Activated T-helper 1 cell treated with anti-CD3 and anti-CD28 coated beads, Interleukin-12 subunit alpha, Interleukin-12 subunit beta, Interleukin-2, Interleukin-4 antibody, amounts not matched to agents 30 ng/mL and 10 ng/mL and 1 ng/mL, durations not matched to agents 14 hours and 24 hours and 36 hours (primary cell): ENCODE results near the gene CDYL. TPM values are rescaled to one million over a fixed set of nuclear protein-coding genes. Genes with fewer than 3 reads are reported as not detected.

Source experiments
- DNase-seq: peaks from one replicate; pipeline ENCODE4 v3.0.0; 2021; ENCODE audit warnings: low spot score
- H3K27ac Mint-ChIP-seq: one replicate; pipeline ENCODE4 v1.8.0; 2021; ENCODE audit warnings: mild to moderate bottlenecking, mixed read lengths
- H3K27me3 Mint-ChIP-seq: one replicate; pipeline ENCODE4 v1.8.0; 2022; ENCODE audit warnings: mild to moderate bottlenecking, moderate library complexity, mixed read lengths; ENCODE audit not compliant: insufficient read depth
- H3K36me3 Mint-ChIP-seq: one replicate; pipeline ENCODE4 v1.8.0; 2021; ENCODE audit warnings: low read depth, mixed read lengths
- H3K4me1 Mint-ChIP-seq: one replicate; pipeline ENCODE4 v1.8.0; 2021; ENCODE audit warnings: low read depth, mixed read lengths
- H3K4me3 Mint-ChIP-seq: one replicate; pipeline ENCODE4 v1.8.0; 2021; ENCODE audit warnings: mild to moderate bottlenecking, moderate library complexity, mixed read lengths
- H3K9me3 Mint-ChIP-seq: one replicate; pipeline ENCODE4 v1.8.0; 2021; ENCODE audit warnings: mixed read lengths
- intact Hi-C: fragments of 100-400 bp; cut with micrococcal nuclease; formaldehyde crosslinking; loops from one replicate; pipeline ENCODE4 v1.15.1; 2024
- total RNA-seq: library from RNA; stranded (reverse); gene quantifications from 2 replicates; pipeline ENCODE4 v1.2.3, GENCODE V29; 2022

Gene CDYL
- total RNA-seq, 1 donor from 2014 or later: 26.8 TPM

DNA sequence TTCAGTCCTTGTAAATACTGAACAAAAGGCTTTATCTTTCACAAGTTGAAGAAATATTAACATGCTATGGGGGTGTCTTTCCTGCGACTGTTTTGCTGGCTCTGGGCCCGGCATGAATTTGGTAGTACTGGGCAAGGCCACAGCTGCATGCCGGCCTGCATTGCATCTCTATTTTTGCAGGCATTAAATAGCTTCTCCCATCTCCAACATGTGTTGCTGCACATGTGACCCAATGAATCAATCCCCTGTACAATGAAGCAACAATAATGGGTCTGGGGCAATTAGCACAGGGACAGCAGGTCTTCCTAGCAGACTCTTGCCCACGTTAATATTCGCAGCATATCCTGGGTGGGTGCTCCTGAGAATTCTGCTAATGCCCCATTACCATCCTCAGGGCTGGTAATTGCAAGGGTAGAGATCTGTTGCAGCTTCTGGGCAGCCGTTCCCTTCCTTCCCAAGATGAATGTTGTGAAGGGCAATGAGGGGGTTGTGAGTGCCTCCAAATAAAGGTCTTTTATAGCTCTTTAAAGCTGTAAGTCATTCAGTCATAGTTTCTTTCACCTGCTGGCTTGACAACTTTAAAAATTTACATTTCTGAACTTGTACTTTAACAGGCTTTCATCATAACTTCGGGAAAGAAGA is 24.3 kb upstream of the CDYL start:
- H3K27ac Mint-ChIP-seq: no peak overlapping the region
- H3K36me3 Mint-ChIP-seq: no peaks in the 10 kb centered on the region
- intact Hi-C loops: no loop called here
- peaks cover 10% of the 10 kb centered on the region for H3K27me3 Mint-ChIP-seq
- no peaks in the 10 kb centered on the region for H3K9me3 Mint-ChIP-seq
- no peak for DNase-seq
- no peaks in the 10 kb centered on the region for H3K4me1 Mint-ChIP-seq
- H3K4me3 Mint-ChIP-seq: no peak overlapping the region

DNA sequence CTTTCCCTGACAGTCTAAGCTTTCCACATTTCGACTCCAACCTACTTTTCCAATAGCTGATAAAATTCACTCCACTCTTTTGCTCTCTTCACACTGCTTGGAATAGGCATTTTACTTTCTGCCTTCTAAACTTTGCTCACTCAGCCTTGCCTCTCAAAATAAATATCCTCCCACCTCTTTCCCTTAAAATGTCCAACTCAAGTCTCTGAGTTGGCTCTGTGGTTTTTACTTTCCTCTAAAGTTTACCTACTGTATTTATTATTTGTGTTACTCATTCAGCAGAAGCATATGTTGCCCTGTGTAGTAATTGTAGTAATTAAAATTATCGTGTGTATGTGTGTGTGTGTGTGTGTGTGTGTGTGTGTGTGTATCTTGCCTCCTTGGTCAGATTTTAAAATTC is 20.0 kb upstream of the CDYL start:
- Mint-ChIP-seq H3K4me1 (no peaks in the 10 kb centered on the region), H3K36me3 (no peaks in the 10 kb centered on the region)

DNA sequence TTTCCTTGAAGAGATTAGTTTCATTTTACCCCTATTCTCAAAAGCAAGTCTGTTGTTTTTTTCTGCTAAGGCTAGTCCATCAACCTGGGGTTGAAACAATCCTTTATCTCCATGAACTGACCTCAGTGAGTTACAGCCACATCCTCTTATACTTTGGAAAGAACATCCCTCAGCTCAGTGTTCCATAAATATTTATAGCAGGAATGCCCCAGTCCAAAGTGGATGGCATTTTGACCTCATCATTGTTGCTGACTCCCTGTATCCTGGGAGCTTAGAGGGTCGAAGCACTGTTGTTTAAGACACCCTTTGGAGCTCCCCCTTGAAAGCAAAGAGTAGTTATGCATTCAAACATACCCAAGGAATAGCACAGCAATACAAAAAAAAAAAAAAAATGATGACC is 16.2 kb upstream of the CDYL start:
- Mint-ChIP-seq H3K27ac (no peak overlapping the region), H3K4me1 (no peaks in the 10 kb centered on the region), H3K4me3 (no peak overlapping the region), H3K36me3 (no peaks in the 10 kb centered on the region), H3K9me3 (peaks cover 12% of the 10 kb centered on the region), H3K27me3 (peaks cover 13% of the 10 kb centered on the region)
- no peak for DNase-seq
- intact Hi-C loops: no loop called here

More for the DNA sequence above, 20.0 kb upstream of the CDYL start:
- Mint-ChIP-seq H3K27ac (no peak overlapping the region), H3K27me3 (peaks cover 8% of the 10 kb centered on the region), H3K4me3 (no peak overlapping the region), H3K9me3 (no peaks in the 10 kb centered on the region)
- intact Hi-C loops: no loop called here
- no peak for DNase-seq

DNA sequence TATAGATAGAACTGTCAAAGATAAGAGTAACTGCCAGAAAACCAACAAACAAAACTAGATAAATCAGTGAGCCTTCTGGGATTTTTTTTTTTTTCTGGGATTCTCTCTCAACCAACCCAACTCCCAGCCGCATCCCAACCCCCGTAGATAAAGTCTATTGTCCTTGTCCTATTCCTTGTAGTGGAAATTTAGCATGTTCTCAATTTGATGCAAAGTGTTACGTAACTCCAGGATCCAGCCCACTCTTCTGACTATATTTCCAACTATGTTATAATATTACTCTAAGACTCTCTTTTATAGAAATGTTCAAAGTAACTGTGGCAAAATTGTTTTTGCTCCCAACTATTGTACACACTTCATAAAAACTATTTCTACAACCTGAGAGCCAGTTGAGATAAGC is 15.4 kb upstream of the CDYL start:
- Mint-ChIP-seq H3K27me3 (peaks cover 10% of the 10 kb centered on the region), H3K27ac (no peak overlapping the region), H3K4me1 (no peaks in the 10 kb centered on the region), H3K4me3 (no peak overlapping the region), H3K9me3 (peaks cover 12% of the 10 kb centered on the region), H3K36me3 (no peaks in the 10 kb centered on the region)
- no peak for DNase-seq
- intact Hi-C loops: no loop called here

DNA sequence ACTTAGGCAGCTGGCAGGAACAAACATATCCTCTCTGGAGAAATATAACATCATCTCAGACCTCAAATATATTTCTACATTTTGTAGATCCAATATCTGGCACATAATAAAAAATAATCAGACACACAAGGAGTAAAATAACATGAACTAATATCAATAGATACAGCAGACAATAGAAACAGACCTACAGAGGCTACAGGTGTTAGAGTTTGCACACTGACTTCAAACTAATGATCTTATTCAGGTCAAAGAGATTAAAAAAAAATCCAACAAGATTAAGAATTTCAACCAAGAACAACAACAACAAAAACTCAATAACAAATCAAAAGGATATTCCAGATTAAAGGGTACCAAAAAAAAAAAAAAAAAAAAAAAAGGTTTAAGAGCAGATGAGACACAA is 13.9 kb upstream of the CDYL start:
- Mint-ChIP-seq H3K9me3 (peaks cover 12% of the 10 kb centered on the region), H3K27ac (no peak overlapping the region), H3K27me3 (peaks cover 7% of the 10 kb centered on the region), H3K4me3 (no peak overlapping the region), H3K36me3 (no peaks in the 10 kb centered on the region), H3K4me1 (no peaks in the 10 kb centered on the region)
- intact Hi-C loops: no loop called here
- no peak for DNase-seq

DNA sequence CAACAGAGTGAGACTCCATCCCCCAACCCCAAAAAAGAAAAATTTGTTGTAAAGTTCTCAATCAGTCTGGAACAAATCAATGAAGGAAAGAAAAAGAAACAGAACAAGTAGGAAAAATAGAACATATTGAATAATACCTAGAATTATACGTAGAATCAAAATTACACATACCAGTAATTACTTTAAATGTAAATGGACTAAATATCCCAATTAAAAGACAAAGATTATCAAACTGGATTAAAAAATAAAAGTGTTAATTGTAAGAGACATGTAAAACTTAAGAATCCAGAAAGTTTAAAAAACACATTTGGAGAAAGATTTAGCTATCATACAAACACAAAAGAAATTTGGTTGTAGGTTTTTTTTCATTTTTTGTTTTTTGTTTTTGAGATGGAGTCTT is 12.3 kb upstream of the CDYL start:
- no peak for DNase-seq
- H3K4me3 Mint-ChIP-seq: no peak overlapping the region
- H3K27me3 Mint-ChIP-seq: peaks cover 16% of the 10 kb centered on the region
- no peak overlapping the region for H3K27ac Mint-ChIP-seq
- H3K9me3 Mint-ChIP-seq: peaks cover 12% of the 10 kb centered on the region
- intact Hi-C loops: no loop called here
- H3K4me1 Mint-ChIP-seq: no peaks in the 10 kb centered on the region
- no peaks in the 10 kb centered on the region for H3K36me3 Mint-ChIP-seq

DNA sequence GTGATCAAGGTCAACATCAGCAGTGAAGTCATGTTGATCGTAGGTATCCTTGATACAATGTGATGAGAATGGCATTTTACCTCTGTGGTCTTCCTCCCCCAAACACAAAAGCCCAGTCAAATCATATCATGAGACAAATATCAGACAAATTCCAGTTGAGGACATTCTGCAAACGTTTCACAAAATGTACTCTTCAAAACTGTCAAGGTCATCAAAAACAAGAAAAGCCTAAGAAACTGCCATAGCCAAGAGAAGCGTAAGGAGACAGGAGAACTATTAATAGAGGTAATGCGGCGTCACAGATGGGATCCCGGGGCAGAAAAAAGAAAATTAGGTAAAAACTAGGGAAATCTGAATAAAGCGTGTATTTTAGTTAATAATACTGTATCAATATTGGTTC is 7.4 kb upstream of the CDYL start:
- no peak for DNase-seq
- Mint-ChIP-seq H3K4me1 (peaks cover 9% of the 10 kb centered on the region), H3K4me3 (no peak overlapping the region), H3K9me3 (peaks cover 9% of the 10 kb centered on the region), H3K27ac (no peak overlapping the region), H3K36me3 (no peaks in the 10 kb centered on the region), H3K27me3 (peaks cover 30% of the 10 kb centered on the region)
- intact Hi-C loops: no loop called here

DNA sequence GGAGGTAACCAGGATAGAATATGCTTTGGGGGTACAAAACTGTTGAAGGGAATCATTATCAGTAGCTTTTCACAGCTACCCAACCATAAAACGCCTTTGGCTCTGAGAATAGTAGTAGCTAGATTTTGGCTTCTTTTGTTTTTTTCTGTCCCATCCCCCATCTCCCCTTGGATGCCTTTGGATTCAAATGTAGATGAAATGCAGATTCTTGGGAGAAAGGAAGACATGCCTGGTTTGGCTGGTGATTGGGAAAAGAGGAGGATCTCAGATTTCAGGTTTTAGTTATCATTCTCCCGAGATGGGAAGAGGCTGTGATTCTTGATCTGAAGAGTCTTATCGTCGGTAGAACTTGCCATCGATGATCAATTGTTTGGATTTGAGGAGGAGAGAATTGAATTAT is 3.5 kb upstream of the CDYL start:
- intact Hi-C loops: loop anchor here (10.0 kb wide), 2 partner anchors 402 to 1232 kb away; partner anchors contain the start of gene NRN1
- Mint-ChIP-seq H3K27me3 (peaks cover 43% of the 10 kb centered on the region), H3K36me3 (peaks cover 4% of the 10 kb centered on the region), H3K9me3 (peaks cover 22% of the 10 kb centered on the region), H3K4me1 (peaks cover 25% of the 10 kb centered on the region), H3K4me3 (no peak overlapping the region), H3K27ac (no peak overlapping the region)
- DNase-seq: no peak

DNA sequence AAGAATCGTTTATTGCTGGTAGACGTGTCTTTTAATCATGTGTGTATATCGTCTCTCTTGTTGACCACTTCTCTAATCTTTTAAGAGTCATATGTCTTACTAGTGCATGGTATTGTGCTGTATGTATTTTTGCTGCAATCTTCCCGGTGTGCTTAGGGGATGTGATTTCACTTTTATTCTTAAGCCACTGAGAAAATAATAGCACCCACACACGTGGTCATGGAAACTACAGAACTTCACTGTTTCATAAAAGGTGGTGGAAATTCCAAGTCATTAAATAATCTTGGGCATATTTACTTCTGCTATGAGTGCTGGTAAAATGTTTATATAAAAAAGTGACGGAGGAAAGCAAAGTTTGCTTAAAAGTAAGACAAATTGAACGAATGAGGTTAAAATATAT is 3.0 kb upstream of the CDYL start:
- no peak for DNase-seq
- Mint-ChIP-seq H3K36me3 (peaks cover 7% of the 10 kb centered on the region), H3K4me3 (no peak overlapping the region), H3K27ac (no peak overlapping the region), H3K4me1 (peaks cover 30% of the 10 kb centered on the region), H3K27me3 (peaks cover 38% of the 10 kb centered on the region), H3K9me3 (peaks cover 26% of the 10 kb centered on the region)
- intact Hi-C loops: loop anchor here (10.0 kb wide), 2 partner anchors 402 to 1232 kb away; partner anchors contain the start of gene NRN1

DNA sequence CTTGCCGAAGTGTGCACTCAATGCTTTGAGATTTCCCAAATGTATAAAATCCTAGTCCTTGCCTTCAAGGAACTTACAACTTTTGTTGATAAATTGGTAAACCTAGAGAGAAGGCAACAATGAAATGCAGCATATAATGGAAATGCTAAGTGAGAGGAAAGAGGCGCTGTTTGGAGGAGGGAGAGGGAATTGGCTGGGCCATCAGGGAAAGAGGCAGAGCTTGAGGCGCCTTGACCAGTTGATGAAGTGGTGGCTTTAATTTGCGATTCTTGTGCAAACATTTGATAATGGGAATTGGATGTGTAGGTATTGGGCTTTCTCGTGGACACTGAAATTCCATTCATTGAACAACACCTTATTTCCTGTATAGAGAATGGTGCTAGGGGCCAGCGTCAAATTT is 1.9 kb upstream of the CDYL start:
- Mint-ChIP-seq H3K36me3 (peaks cover 9% of the 10 kb centered on the region), H3K27ac (peak overlapping the region; percentile 87), H3K27me3 (peaks cover 35% of the 10 kb centered on the region), H3K9me3 (peaks cover 34% of the 10 kb centered on the region), H3K4me1 (peaks cover 39% of the 10 kb centered on the region), H3K4me3 (peak overlapping the region; percentile 89)
- no peak for DNase-seq
- intact Hi-C loops: loop anchor here (2.0 to 10.0 kb wide), 3 partner anchors 401 to 1231 kb away; partner anchors contain the start of gene NRN1

DNA sequence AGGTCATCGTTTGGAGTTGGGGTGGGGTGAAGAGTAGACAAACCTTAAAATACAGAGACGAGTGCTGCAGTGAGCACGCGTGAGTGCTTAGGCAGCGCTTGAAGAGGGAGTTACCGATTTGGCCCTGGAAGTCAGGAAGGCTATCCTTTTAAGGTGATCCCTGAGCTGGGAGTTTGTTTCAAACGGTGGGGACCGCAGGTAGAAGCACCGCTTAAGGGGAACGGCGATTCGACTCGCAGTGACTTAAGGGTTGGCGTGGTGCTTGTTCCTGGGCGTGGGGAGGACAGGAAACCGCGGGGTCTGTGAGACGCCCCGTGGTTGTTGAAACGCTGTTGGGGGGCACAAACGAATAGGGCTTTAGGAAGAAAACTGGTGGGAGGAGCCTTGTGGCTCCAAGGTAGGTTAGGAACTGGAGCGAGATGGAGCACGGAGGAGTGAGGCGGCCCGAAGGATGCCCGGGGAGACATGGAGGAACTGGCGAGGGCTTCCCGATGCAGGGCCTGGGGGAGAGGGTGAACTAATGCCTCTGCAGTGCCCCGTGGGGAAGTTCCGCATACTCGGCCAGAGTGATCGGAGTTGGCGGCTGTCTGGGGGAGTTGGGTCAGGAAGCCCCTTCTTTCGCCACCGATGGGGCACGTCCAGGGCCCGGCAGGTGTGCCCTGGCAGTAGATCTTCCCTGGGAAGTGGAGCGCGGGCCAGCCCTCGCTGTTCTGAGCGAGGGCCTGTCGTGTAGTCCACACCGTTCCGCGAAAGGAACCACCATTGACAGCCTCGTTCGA is 1.3 kb upstream of the CDYL start:
- no peak for DNase-seq
- Mint-ChIP-seq H3K9me3 (peaks cover 34% of the 10 kb centered on the region), H3K4me1 (peaks cover 42% of the 10 kb centered on the region), H3K36me3 (peaks cover 9% of the 10 kb centered on the region), H3K27ac (peak overlapping the region; percentile 87), H3K4me3 (peak overlapping the region; percentile 89), H3K27me3 (peaks cover 35% of the 10 kb centered on the region)
- intact Hi-C loops: loop anchor here (2.0 to 10.0 kb wide), 6 partner anchors 72 to 1230 kb away; partner anchors contain the start of genes ECI2 and NRN1

DNA sequence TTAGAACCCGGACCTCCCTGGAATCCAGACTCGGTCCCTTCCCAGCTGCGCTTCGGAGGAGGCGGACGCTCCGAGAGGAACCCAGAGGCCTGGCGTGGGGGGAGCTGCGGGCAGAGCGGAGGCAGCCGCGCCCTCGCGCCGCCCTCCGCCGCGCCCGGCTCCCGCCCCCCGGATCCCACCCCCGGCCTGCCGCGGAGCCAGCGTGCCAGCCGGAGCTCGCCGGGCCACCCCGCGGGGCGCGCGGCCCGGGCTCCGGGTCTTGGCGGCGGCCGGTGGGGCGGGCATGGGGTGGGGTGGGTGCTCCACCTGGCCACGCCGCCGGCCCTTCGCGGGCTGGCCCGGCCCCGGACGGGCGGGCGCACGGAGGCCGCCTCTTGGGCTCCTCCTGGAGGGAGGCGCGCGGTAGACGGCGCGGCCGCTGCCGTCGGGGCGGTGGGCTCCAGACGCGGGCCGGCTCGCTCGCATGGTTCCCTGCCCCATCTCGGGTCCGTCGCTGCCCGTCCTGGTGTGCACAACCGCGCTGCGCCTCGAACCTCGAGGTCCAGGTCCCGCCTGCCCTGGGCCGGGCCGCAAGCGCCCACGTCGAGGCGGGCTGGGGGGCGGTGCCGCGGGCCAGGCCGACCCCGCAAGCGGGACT is 592 bp upstream of the CDYL start:
- H3K27me3 Mint-ChIP-seq: peaks cover 34% of the 10 kb centered on the region
- H3K9me3 Mint-ChIP-seq: peaks cover 34% of the 10 kb centered on the region
- peaks cover 45% of the 10 kb centered on the region for H3K4me1 Mint-ChIP-seq
- intact Hi-C loops: loop anchor here (2.0 to 10.0 kb wide), 7 partner anchors 72 to 1229 kb away; partner anchors contain the start of genes ECI2 and NRN1
- H3K4me3 Mint-ChIP-seq: peak overlapping the region; percentile 89
- no peak overlapping the region for H3K27ac Mint-ChIP-seq
- DNase-seq: peak; percentile 45
- H3K36me3 Mint-ChIP-seq: peaks cover 9% of the 10 kb centered on the region
